Nephron progenitor cell (in vitro differentiated cells): ENCODE results near the gene DIRAS1.

ENCODE experiments used
- DNase-seq: peaks from one replicate; pipeline ENCODE4 v3.0.0; 2021
- H3K27ac Mint-ChIP-seq: 2 replicates; pipeline ENCODE4 v1.8.0; 2021; ENCODE audit warnings: mild to moderate bottlenecking, moderate library complexity, mixed read lengths
- H3K27me3 Mint-ChIP-seq: 2 replicates; pipeline ENCODE4 v1.8.0; 2021; ENCODE audit warnings: mild to moderate bottlenecking, low read depth, mixed read lengths; ENCODE audit not compliant: poor library complexity
- H3K36me3 Mint-ChIP-seq: 2 replicates; pipeline ENCODE4 v1.8.0; 2021; ENCODE audit warnings: low read depth, mixed read lengths
- H3K4me1 Mint-ChIP-seq: 2 replicates; pipeline ENCODE4 v1.8.0; 2021; ENCODE audit warnings: mixed read lengths
- H3K4me3 Mint-ChIP-seq: 2 replicates; pipeline ENCODE4 v1.8.0; 2021; ENCODE audit warnings: mild to moderate bottlenecking, moderate library complexity, mixed read lengths
- H3K9me3 Mint-ChIP-seq: 2 replicates; pipeline ENCODE4 v1.8.0; 2021; ENCODE audit warnings: mild to moderate bottlenecking, moderate library complexity, mixed read lengths
- TF ChIP-seq, protein P1 (sequence below): fragments of 200-600 bp; sonication (generic); IDR thresholded peaks from 2 replicates; pipeline ENCODE4 v1.5.0; 2021; ENCODE audit warnings: antibody characterized with exemption

The DIRAS1 gene

DNA sequence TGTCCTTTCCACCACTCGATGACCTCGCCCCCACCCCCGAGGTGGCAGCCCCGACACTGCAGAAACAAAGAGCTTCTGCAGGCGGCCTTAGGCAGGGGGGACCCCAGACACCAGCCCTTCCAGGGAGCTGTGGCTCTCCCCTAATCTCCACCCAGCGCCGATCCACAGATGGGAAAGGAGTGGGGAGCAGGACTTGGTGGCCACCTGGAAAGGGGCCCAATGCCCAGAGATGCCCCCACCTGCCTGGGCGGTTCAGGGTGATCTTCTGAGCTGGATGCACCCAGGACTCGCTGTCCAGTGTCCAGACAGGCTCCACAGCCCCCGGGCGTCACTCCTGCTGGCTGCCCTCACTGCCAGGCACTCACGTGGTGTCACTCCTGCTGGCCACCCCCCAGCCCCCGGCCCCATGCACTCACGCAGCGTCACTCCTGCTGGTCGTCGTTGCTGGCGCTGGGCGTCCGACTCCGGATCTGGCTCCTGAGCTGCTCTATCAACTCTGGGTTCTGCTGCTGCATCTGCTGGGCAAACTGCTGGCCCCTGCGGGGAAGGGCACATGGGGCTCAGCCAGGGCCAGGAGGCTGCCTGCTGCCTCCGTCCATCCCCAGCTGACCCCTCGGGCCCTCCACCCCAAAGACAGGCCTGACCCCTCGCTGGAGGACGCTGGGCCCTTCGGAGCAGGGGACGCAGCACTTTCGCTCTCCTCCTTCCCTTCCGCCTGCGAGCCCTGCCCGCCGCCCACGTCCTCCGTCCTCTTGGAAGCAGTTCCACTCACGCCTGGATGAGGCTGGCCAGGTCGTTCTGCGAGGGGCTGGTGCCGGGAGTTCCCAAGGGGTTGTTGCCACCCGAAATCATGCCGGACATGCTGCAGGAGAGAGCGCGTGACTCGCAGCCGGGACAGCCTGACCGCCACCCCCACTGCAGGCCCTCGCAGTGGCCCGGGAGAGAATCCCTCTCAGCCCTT, 36.0 kb upstream of the DIRAS1 start:
- H3K27me3 Mint-ChIP-seq, result no peaks in the 10 kb centered on the region
- no peak for DNase-seq
- peaks cover 29% of the 10 kb centered on the region for H3K36me3 Mint-ChIP-seq
- no peaks in the 10 kb centered on the region for H3K4me1 Mint-ChIP-seq
- no peaks in the 10 kb centered on the region for H3K9me3 Mint-ChIP-seq
- no peak overlapping the region for H3K27ac Mint-ChIP-seq
- TF ChIP-seq, protein P1, sequence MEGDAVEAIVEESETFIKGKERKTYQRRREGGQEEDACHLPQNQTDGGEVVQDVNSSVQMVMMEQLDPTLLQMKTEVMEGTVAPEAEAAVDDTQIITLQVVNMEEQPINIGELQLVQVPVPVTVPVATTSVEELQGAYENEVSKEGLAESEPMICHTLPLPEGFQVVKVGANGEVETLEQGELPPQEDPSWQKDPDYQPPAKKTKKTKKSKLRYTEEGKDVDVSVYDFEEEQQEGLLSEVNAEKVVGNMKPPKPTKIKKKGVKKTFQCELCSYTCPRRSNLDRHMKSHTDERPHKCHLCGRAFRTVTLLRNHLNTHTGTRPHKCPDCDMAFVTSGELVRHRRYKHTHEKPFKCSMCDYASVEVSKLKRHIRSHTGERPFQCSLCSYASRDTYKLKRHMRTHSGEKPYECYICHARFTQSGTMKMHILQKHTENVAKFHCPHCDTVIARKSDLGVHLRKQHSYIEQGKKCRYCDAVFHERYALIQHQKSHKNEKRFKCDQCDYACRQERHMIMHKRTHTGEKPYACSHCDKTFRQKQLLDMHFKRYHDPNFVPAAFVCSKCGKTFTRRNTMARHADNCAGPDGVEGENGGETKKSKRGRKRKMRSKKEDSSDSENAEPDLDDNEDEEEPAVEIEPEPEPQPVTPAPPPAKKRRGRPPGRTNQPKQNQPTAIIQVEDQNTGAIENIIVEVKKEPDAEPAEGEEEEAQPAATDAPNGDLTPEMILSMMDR, result no peak
- no peak overlapping the region for H3K4me3 Mint-ChIP-seq

DNA sequence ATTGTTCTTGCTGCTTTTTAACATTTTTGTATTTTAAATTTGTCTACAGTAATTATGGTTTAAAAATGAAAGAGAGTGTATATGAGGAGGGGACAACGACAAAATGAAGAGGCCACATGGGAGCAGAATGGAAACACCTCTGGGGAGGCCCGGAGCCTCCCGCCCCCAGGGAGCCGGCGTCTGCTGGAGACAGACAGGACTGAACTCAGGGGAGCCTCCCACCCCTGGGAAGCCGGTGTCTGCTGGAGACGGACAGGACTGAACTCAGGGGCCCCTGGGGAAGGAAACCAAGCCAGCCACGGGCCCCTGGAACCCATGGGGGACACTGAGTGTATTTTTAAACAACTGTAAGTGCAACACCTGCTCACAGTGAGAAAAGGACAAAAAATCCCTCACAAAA, 35.3 kb upstream of the DIRAS1 start:
- Mint-ChIP-seq H3K36me3 (peaks cover 29% of the 10 kb centered on the region), H3K4me1 (no peaks in the 10 kb centered on the region), H3K27me3 (peaks cover under 1% of the 10 kb centered on the region), H3K4me3 (no peak overlapping the region), H3K27ac (no peak overlapping the region), H3K9me3 (no peaks in the 10 kb centered on the region)
- DNase-seq, result no peak
- TF ChIP-seq, protein P1, result no peak

DNA sequence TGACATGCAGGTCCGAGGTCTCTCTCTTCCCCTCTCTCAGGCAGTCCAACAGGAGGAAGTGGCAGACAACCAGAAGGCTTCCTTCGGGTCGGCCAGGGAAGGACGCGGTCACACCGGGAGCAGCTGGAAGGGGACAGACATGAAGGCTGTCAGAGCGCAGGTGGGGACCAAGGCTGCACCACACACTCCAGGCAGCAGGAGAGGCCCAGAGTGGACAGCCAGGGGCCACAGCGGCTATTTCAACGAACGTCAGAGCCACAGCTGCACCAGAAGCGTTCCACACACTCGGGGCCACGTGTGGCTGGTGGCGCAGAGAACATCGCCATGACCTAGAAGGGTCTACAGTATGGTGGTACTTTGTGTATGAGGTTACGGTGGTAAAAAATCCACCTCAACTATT, 34.6 kb upstream of the DIRAS1 start:
- no peak for DNase-seq
- Mint-ChIP-seq H3K36me3 (peaks cover 29% of the 10 kb centered on the region), H3K4me1 (no peaks in the 10 kb centered on the region), H3K27ac (peak overlapping the region; percentile 78), H3K9me3 (no peaks in the 10 kb centered on the region), H3K4me3 (no peak overlapping the region), H3K27me3 (peaks cover 4% of the 10 kb centered on the region)
- TF ChIP-seq, protein P1, result no peak

DNA sequence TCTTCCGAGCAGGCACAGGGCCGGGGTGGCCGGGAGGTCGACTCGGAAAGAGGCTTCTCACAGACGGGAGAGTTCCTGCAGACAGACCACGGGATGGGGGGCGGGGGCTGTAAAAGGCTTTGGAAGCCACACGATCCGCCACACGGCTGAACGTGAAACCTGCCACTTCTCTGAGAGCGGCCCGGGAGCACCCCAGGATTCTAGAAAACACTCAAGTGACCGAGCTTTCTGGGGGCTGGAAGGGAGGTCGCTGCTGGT, 34.2 kb upstream of the DIRAS1 start:
- no peaks in the 10 kb centered on the region for H3K4me1 Mint-ChIP-seq
- TF ChIP-seq, protein P1, result no peak
- H3K4me3 Mint-ChIP-seq, result no peak overlapping the region
- H3K36me3 Mint-ChIP-seq, result peaks cover 29% of the 10 kb centered on the region
- H3K27ac Mint-ChIP-seq, result peak overlapping the region; percentile 78
- no peaks in the 10 kb centered on the region for H3K9me3 Mint-ChIP-seq
- DNase-seq, result no peak
- peaks cover 4% of the 10 kb centered on the region for H3K27me3 Mint-ChIP-seq

DNA sequence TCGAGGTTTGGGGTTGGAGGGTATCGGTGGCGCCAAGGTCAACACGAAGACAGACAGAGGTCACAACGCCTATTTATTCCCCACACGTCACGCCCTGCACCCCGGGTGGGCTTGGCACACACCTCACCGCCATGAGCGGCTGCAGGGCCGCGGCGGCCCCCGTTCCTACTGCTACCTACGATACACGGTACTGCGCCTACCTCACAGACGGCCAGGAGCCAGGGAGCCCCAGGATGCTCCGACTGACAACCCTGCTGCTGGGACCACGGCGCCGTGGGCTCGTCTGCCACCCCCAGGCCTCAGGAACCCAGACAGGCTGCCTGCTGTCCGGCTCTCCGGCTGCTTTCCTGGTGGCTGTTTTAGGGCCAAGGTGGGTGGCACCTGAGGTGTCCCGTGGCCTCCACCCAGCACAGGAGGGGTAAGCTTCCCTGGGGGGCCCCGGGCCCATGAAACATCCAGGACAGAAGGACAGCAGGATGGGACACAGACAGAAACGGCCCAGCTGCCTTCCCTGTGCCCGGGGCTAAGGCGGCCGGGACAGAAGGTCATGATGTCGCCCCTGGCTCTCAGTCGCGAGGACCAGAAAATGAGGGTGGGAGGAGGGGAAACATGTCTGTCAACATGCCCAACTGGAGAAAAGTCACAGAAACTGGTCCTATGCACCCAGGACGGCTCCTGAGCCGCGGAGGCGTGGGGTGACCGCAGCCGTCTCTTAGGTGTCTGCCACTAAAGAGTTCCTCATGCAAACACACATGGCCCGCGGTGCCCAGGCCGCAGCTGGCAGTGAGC, 33.7 kb upstream of the DIRAS1 start:
- peaks cover 4% of the 10 kb centered on the region for H3K27me3 Mint-ChIP-seq
- H3K4me3 Mint-ChIP-seq, result no peak overlapping the region
- H3K9me3 Mint-ChIP-seq, result no peaks in the 10 kb centered on the region
- H3K27ac Mint-ChIP-seq, result no peak overlapping the region
- DNase-seq, result no peak
- peaks cover 26% of the 10 kb centered on the region for H3K36me3 Mint-ChIP-seq
- H3K4me1 Mint-ChIP-seq, result no peaks in the 10 kb centered on the region
- TF ChIP-seq, protein P1, result no peak
